ENCODE measurements around the gene SHPK. TPM values are rescaled to one million over a fixed set of nuclear protein-coding genes. Genes with fewer than 3 reads are reported as not detected.
"Not testable (repeated sequence)": the region's sequence is repeated elsewhere in the genome, so short reads cannot be mapped to it uniquely, and the experiment has no call there.

The SHPK gene
- total RNA-seq, 1 experiment from 2014 or later = 19.6 TPM

- Histone ChIP-seq H3K4me3 (replicated peaks in 1 of 2; ENCODE audit: low read depth in 1 of 2, low read length in 2 of 2) (no peak overlapping the region), H3K4me1 (ENCODE audit: control insufficient read depth in 1 of 2, insufficient read depth in 2 of 2, low read length in 2 of 2) (no peaks in the 10 kb centered on the region), H3K27me3 (ENCODE audit: insufficient read depth, low read length) (no peaks in the 10 kb centered on the region), H3K27ac (ENCODE audit: low read depth, low read length) (no peak overlapping the region), H3K9ac (ENCODE audit: low read length) (no peak overlapping the region), H3K79me2 (ENCODE audit: insufficient read depth, low read length) (no peaks in the 10 kb centered on the region), H3K9me3 (ENCODE audit: control insufficient read depth in 1 of 2, insufficient read depth in 1 of 2, low read depth in 1 of 2, low read length in 2 of 2) (no peaks in the 10 kb centered on the region), H2AFZ (ENCODE audit: low read depth, low read length, poor library complexity, severe bottlenecking) (no peak overlapping the region), H3K36me3 (ENCODE audit: control insufficient read depth in 1 of 2, insufficient read depth in 2 of 2, low read length in 2 of 2) (no peaks in the 10 kb centered on the region), H4K20me1 (ENCODE audit: insufficient read depth) (no peaks in the 10 kb centered on the region), H3K4me2 (ENCODE audit: low read length) (no peak overlapping the region), H3K9me2 (ENCODE audit: insufficient read depth) (no peaks in the 10 kb centered on the region)
- ChIA-PET POLR2A (no interaction called here), RAD21 (ENCODE audit: low non-redundant PET in 1 of 2, low total read pairs in 2 of 2, uncharacterized antibody in 2 of 2, unreplicated experiment in 2 of 2) (no interaction called here), CTCF (no interaction called here)
- DNase-seq (ENCODE audit: low read depth, low spot score) = no peak
- intact Hi-C loops (cut with micrococcal nuclease) = no loop called here
- TF ChIP-seq, protein P1, sequence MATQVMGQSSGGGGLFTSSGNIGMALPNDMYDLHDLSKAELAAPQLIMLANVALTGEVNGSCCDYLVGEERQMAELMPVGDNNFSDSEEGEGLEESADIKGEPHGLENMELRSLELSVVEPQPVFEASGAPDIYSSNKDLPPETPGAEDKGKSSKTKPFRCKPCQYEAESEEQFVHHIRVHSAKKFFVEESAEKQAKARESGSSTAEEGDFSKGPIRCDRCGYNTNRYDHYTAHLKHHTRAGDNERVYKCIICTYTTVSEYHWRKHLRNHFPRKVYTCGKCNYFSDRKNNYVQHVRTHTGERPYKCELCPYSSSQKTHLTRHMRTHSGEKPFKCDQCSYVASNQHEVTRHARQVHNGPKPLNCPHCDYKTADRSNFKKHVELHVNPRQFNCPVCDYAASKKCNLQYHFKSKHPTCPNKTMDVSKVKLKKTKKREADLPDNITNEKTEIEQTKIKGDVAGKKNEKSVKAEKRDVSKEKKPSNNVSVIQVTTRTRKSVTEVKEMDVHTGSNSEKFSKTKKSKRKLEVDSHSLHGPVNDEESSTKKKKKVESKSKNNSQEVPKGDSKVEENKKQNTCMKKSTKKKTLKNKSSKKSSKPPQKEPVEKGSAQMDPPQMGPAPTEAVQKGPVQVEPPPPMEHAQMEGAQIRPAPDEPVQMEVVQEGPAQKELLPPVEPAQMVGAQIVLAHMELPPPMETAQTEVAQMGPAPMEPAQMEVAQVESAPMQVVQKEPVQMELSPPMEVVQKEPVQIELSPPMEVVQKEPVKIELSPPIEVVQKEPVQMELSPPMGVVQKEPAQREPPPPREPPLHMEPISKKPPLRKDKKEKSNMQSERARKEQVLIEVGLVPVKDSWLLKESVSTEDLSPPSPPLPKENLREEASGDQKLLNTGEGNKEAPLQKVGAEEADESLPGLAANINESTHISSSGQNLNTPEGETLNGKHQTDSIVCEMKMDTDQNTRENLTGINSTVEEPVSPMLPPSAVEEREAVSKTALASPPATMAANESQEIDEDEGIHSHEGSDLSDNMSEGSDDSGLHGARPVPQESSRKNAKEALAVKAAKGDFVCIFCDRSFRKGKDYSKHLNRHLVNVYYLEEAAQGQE (IDR thresholded peaks at IDR 0.05; ENCODE audit: low read depth) = no peak
- TF ChIP-seq SP1 (IDR thresholded peaks at IDR 0.05; ENCODE audit: low read depth) = no peak
- no peak for TF ChIP-seq CEBPB (IDR thresholded peaks at IDR 0.05; ENCODE audit: low read depth)
- TF ChIP-seq YY1 (IDR thresholded peaks at IDR 0.05; ENCODE audit: extremely low read depth, insufficient replicate concordance, low read depth, low read length) = no peak
- no peak for TF ChIP-seq CBX3 (IDR thresholded peaks at IDR 0.05; ENCODE audit: low read depth)
- no peak for TF ChIP-seq SRF (IDR thresholded peaks at IDR 0.05; ENCODE audit: low read depth)
- TF ChIP-seq ELF1 (IDR thresholded peaks at IDR 0.05; ENCODE audit: borderline replicate concordance, low read depth) = no peak
- ATAC-seq = no peak
- no TSS peak for BruUV-seq (replicated peaks)
Observed at GRCh38 chr17:3565143-3565542, 70.9 kb downstream of the SHPK start.

DNA sequence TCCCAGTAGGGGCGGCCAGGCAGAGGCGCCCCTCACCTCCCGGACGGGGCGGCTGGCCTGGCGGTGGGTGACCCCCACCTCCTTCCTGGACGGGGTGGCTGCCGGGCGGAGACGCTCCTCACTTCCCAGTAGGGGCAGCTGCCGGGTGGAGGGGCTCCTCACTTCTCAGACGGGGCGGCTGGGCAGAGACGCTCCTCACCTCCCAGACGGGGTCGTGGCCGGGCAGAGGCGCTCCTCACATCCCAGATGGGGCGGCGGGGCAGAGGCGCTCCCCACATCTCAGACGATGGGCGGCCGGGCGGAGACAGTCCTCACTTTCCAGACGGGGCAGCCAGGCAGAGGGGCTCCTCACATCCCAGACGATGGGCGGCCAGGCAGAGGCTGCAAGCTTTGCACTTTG, 71.8 kb downstream of the SHPK start:
- H2AFZ ChIP-seq (ENCODE audit: low read depth, low read length, poor library complexity, severe bottlenecking); H3K27me3 ChIP-seq (ENCODE audit: insufficient read depth, low read length); H3K4me2 ChIP-seq (ENCODE audit: low read length); POLR2A ChIA-PET; H3K27ac ChIP-seq (ENCODE audit: low read depth, low read length); RAD21 ChIA-PET (ENCODE audit: low non-redundant PET in 1 of 2, low total read pairs in 2 of 2, uncharacterized antibody in 2 of 2, unreplicated experiment in 2 of 2); ATAC-seq; BruUV-seq (replicated peaks); CTCF ChIA-PET; H3K36me3 ChIP-seq (ENCODE audit: control insufficient read depth in 1 of 2, insufficient read depth in 2 of 2, low read length in 2 of 2); intact Hi-C loops (cut with micrococcal nuclease); H3K9me3 ChIP-seq (ENCODE audit: control insufficient read depth in 1 of 2, insufficient read depth in 1 of 2, low read depth in 1 of 2, low read length in 2 of 2); H3K4me1 ChIP-seq (ENCODE audit: control insufficient read depth in 1 of 2, insufficient read depth in 2 of 2, low read length in 2 of 2); DNase-seq (ENCODE audit: low read depth, low spot score); H3K4me3 ChIP-seq (replicated peaks in 1 of 2; ENCODE audit: low read depth in 1 of 2, low read length in 2 of 2); H3K9ac ChIP-seq (ENCODE audit: low read length); H3K79me2 ChIP-seq (ENCODE audit: insufficient read depth, low read length); H4K20me1 ChIP-seq (ENCODE audit: insufficient read depth); H3K9me2 ChIP-seq (ENCODE audit: insufficient read depth): not testable (repeated sequence)

All from HCT116 (cell line).